ENCODE measurements around the gene MYO1B.

DNA sequence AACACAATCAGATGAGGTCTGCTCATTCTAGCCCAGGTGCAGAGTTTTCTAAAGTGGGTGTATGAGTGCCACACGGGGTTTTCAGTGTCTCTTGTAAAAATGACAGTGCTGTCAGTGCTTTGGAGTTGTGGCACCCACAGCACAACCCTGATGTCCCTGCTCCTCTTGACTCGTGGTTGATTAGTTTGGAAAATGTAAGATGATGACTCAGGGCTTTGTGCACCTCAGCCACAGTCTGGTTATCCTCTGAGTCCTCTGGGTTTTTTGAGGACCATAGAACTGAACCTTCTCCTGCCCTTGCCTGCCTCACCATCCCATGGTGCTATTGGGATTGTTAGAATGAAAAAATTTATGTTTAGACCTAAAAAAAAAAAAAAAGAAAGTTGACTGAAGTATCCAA, 105.6 kb downstream of the MYO1B start:
- TF ChIP-seq EP300 (IDR thresholded peaks at IDR 0.05) (no peak), CTCF (IDR thresholded peaks at IDR 0.05) (no peak), POLR2A (IDR thresholded peaks at IDR 0.05) (no peak)

Measured in upper lobe of left lung (tissue), 4 donors.